Measurements from ENCODE around the gene APOD. TPM values are rescaled to one million over a fixed set of nuclear protein-coding genes. Genes with fewer than 3 reads are reported as not detected.

Gene APOD
- polyA plus RNA-seq, 1 donor, result 37.8 TPM

- no peak for DNase-seq (ENCODE audit: low read depth)
Measured at GRCh38 chr3:195524171-195524896, 59.4 kb downstream of the APOD start.

GRCh38 chr3:195522254-195523023 is 61.3 kb downstream of the APOD start:
- DNase-seq (ENCODE audit: low read depth), result no peak

Other genes starting within 250 kb of the APOD start
- gene ACAP2, start 140.9 kb downstream of the APOD start, polyA plus RNA-seq (ENCODE audit: insufficient read length), result 17.8 TPM
- 37.3 TPM for gene PPP1R2, start 40.6 kb downstream of the APOD start, polyA plus RNA-seq (ENCODE audit: insufficient read length)
- gene MUC20, start 137.0 kb upstream of the APOD start, polyA plus RNA-seq (ENCODE audit: insufficient read length), result 3.5 TPM
- gene MUC4, start 228.0 kb upstream of the APOD start, polyA plus RNA-seq (ENCODE audit: insufficient read length), result 0.53 TPM